Keratinocyte (primary cell): ENCODE data around the gene WBP2NL. TPM values are rescaled to one million over a fixed set of nuclear protein-coding genes. Genes with fewer than 3 reads are reported as not detected.

Experiments used
- DNase-seq: peaks from one replicate; pipeline ENCODE4 v3.0.0-alpha.2; 2011; ENCODE audit warnings: low read depth, missing footprints, low spot score
- FAIRE-seq: peaks from 2 replicates; lab custom pipeline; 2011; peaks lifted over from hg19 to GRCh38; lab: Jason Lieb, UNC
- H2AFZ ChIP-seq: 2 replicates; pipeline ENCODE4 v1.6.0; 2012; ENCODE audit warnings: low read length, control low read depth, inconsistent platforms; ENCODE audit not compliant: control insufficient read depth
- H3K27ac ChIP-seq: 2 replicates; pipeline ENCODE4 v1.5.1; 2011; ENCODE audit warnings: low read length; ENCODE audit not compliant: control insufficient read depth, insufficient read depth
- H3K27me3 ChIP-seq: 3 replicates; pipeline ENCODE4 v1.6.0; 2011; ENCODE audit warnings: low read length; ENCODE audit not compliant: control insufficient read depth, insufficient read depth; ENCODE audit errors: extremely low read depth
- H3K36me3 ChIP-seq, 2 experiments: 2 replicates in 1 of 2; 3 replicates in 1 of 2; pipeline ENCODE4 v1.5.1; 2011; ENCODE audit warnings: low read length in 2 of 2, mild to moderate bottlenecking in 1 of 2; ENCODE audit not compliant: control insufficient read depth in 2 of 2, insufficient read depth in 2 of 2; ENCODE audit errors: extremely low read depth in 1 of 2
- H3K4me1 ChIP-seq: 3 replicates; pipeline ENCODE4 v1.5.1; 2011; ENCODE audit warnings: low read length; ENCODE audit not compliant: control insufficient read depth, insufficient read depth; ENCODE audit errors: extremely low read depth
- H3K4me2 ChIP-seq: 3 replicates; pipeline ENCODE4 v1.6.0; 2011; ENCODE audit warnings: low read depth, low read length; ENCODE audit not compliant: control insufficient read depth, insufficient read depth; ENCODE audit errors: extremely low read depth
- H3K4me3 ChIP-seq, 3 experiments: fragments of 200-600 bp in 1 of 3; sonication (generic) in 1 of 3; 2 replicates in 2 of 3; 3 replicates in 1 of 3; pipeline ENCODE4 v1.5.1; 2011 to 2016; ENCODE audit warnings: low read length in 3 of 3, mild to moderate bottlenecking in 3 of 3, control low read depth in 2 of 3, inconsistent platforms in 1 of 3, low read depth in 1 of 3, mixed read lengths in 1 of 3, mixed run types in 1 of 3, moderate library complexity in 1 of 3; ENCODE audit not compliant: control insufficient read depth in 2 of 3, insufficient read depth in 2 of 3; ENCODE audit errors: extremely low read depth in 1 of 3
- H3K79me2 ChIP-seq: 2 replicates; pipeline ENCODE4 v1.6.0; 2012; ENCODE audit warnings: low read length; ENCODE audit not compliant: control insufficient read depth, insufficient read depth
- H3K9ac ChIP-seq: 3 replicates; pipeline ENCODE4 v1.6.0; 2011; ENCODE audit warnings: low read length; ENCODE audit not compliant: control insufficient read depth, insufficient read depth; ENCODE audit errors: extremely low read depth
- H3K9me1 ChIP-seq: 3 replicates; pipeline ENCODE4 v1.6.0; 2011; ENCODE audit warnings: low read length; ENCODE audit not compliant: control insufficient read depth, insufficient read depth; ENCODE audit errors: extremely low read depth
- H3K9me3 ChIP-seq: 2 replicates; pipeline ENCODE4 v1.5.1; 2012; ENCODE audit warnings: low read depth, low read length; ENCODE audit not compliant: control insufficient read depth
- H4K20me1 ChIP-seq: 3 replicates; pipeline ENCODE4 v1.6.0; 2011; ENCODE audit warnings: low read length; ENCODE audit not compliant: control insufficient read depth, insufficient read depth; ENCODE audit errors: extremely low read depth
- EZH2 ChIP-seq: IDR thresholded peaks from one replicate; pipeline ENCODE4 v1.6.1; 2012; ENCODE audit warnings: inconsistent platforms, mild to moderate bottlenecking, low read length, moderate library complexity
- dilution Hi-C: fragments of 300-500 bp; cut with MboI; formaldehyde crosslinking; loops from one replicate; pipeline ENCODE4 v1.7.0; 2020; ENCODE audit warnings: low sequenced_read_pairs; ENCODE audit not compliant: extremely low pct_ligation_motif_present
- polyA plus RNA-seq, 5 experiments: library from polyadenylated mRNA; depleted of rRNA in 3 of 5; stranded (reverse) in 3 of 5; stranded (forward) in 1 of 5; unstranded in 1 of 5; fragments of >200 nt; gene quantifications; 1 replicate in 1 of 5; 2 replicates in 3 of 5; 3 replicates in 1 of 5; pipeline versions ENCODE4 v1.2.1 to v1.2.3, GENCODE V29; 2011 to 2012; ENCODE audit warnings: missing spikeins in 2 of 5, low read depth in 1 of 5, low replicate concordance in 1 of 5
- TF ChIP-seq, protein P1 (sequence below), 3 experiments: IDR thresholded peaks in 1 of 3; conservative IDR thresholded peaks in 1 of 3; optimal IDR thresholded peaks in 1 of 3; 2 replicates in 2 of 3; 3 replicates in 1 of 3; pipeline versions ENCODE3 to v1.5.1; 2011; ENCODE audit warnings: low read length in 3 of 3, mild to moderate bottlenecking in 3 of 3, moderate library complexity in 2 of 3, control low read depth in 1 of 3, inconsistent platforms in 1 of 3; ENCODE audit not compliant: insufficient read depth in 2 of 3; ENCODE audit errors: extremely low read depth in 1 of 3

The WBP2NL gene
- polyA plus RNA-seq, 1 donor (not counting 4 experiments of a cell fraction or from before 2014, with no cell fraction given) = 0.07 TPM

DNA sequence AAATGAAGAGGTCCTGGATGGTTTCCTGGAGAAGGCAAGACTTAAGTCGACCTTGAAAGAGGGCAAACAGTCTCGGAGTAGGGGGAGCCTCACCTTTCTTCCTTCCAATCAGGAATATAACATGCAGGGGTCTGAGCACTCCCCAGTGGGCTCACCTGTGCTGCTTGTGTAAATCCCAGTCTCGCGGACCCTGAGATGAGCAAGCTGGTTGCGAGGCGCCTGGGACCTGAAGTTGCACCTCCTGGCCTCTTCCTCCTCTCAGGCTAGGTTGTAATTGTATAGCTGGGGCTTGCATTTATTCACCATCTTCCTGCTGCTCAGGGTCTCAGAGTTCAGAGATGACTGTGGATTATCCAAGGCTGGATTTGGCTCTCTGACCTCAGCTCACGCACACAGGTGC is 7.5 kb upstream of the WBP2NL start:
- Histone ChIP-seq H3K36me3 (no peaks in the 10 kb centered on the region), H3K9ac (no peak overlapping the region), H3K79me2 (no peaks in the 10 kb centered on the region), H3K27ac (no peak overlapping the region), H2AFZ (no peak overlapping the region), H3K27me3 (peaks cover 7% of the 10 kb centered on the region), H3K4me1 (no peaks in the 10 kb centered on the region), H3K4me3 (no peak overlapping the region), H4K20me1 (no peaks in the 10 kb centered on the region), H3K9me1 (no peaks in the 10 kb centered on the region), H3K4me2 (no peak overlapping the region), H3K9me3 (no peaks in the 10 kb centered on the region)
- TF ChIP-seq, protein P1, sequence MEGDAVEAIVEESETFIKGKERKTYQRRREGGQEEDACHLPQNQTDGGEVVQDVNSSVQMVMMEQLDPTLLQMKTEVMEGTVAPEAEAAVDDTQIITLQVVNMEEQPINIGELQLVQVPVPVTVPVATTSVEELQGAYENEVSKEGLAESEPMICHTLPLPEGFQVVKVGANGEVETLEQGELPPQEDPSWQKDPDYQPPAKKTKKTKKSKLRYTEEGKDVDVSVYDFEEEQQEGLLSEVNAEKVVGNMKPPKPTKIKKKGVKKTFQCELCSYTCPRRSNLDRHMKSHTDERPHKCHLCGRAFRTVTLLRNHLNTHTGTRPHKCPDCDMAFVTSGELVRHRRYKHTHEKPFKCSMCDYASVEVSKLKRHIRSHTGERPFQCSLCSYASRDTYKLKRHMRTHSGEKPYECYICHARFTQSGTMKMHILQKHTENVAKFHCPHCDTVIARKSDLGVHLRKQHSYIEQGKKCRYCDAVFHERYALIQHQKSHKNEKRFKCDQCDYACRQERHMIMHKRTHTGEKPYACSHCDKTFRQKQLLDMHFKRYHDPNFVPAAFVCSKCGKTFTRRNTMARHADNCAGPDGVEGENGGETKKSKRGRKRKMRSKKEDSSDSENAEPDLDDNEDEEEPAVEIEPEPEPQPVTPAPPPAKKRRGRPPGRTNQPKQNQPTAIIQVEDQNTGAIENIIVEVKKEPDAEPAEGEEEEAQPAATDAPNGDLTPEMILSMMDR (optimal IDR thresholded peaks at IDR 0.05 in 1 of 3, IDR thresholded peaks at IDR 0.05 in 1 of 3, conservative IDR thresholded peaks at IDR 0.05 in 1 of 3; ENCODE audit: extremely low read depth in 1 of 3, insufficient read depth in 2 of 3, low read length in 3 of 3) = no peak
- DNase-seq (no peak), FAIRE-seq (no peak)
- dilution Hi-C loops = no loop called here

- DNase-seq (no peak), FAIRE-seq (no peak)
- Histone ChIP-seq H4K20me1 (no peaks in the 10 kb centered on the region), H3K27ac (no peak overlapping the region), H3K9me1 (no peaks in the 10 kb centered on the region), H3K4me3 (no peak overlapping the region), H3K79me2 (no peaks in the 10 kb centered on the region), H3K27me3 (peaks cover 10% of the 10 kb centered on the region), H3K9me3 (no peaks in the 10 kb centered on the region), H3K4me2 (no peak overlapping the region), H3K36me3 (no peaks in the 10 kb centered on the region), H2AFZ (no peak overlapping the region), H3K4me1 (no peaks in the 10 kb centered on the region), H3K9ac (no peak overlapping the region)
- TF ChIP-seq, protein P1 (optimal IDR thresholded peaks at IDR 0.05 in 1 of 3, IDR thresholded peaks at IDR 0.05 in 1 of 3, conservative IDR thresholded peaks at IDR 0.05 in 1 of 3; ENCODE audit: extremely low read depth in 1 of 3, insufficient read depth in 2 of 3, low read length in 3 of 3) = no peak
- TF ChIP-seq EZH2 = no peak
- dilution Hi-C loops = no loop called here
These were observed 6.1 kb upstream of the WBP2NL start for GRCh38 chr22:41992496-41992895.
